ENCODE results near the gene GAST.

GRCh38 chr17:41750862-41751261 is 38.7 kb downstream of the GAST start:
- no peak for TF ChIP-seq CTCF (conservative IDR thresholded peaks at IDR 0.05; ENCODE audit: low read depth, low read length)
- no peak for TF ChIP-seq EZH2 (IDR thresholded peaks at IDR 0.05; ENCODE audit: low read length, unreplicated experiment)
